ENCODE measurements around the gene HSPA14. TPM values are rescaled to one million over a fixed set of nuclear protein-coding genes. Genes with fewer than 3 reads are reported as not detected.

The HSPA14 gene
- total RNA-seq, 1 donor from 2014 or later, result 9.7 TPM

GRCh38 chr10:14820775-14821154, 17.3 kb upstream of the HSPA14 start:
- Histone ChIP-seq H3K36me3 (ENCODE audit: control insufficient read depth, insufficient read depth, low read length) (no peaks in the 10 kb centered on the region), H3K27me3 (ENCODE audit: control insufficient read depth, insufficient read depth, low read length) (no peaks in the 10 kb centered on the region), H3K4me3 (ENCODE audit: low read depth, low read length) (no peak overlapping the region)
- TF ChIP-seq CTCF (IDR thresholded peaks at IDR 0.05; ENCODE audit: insufficient read depth, low read length, poor library complexity, severe bottlenecking), result no peak
- no peak for DNase-seq (ENCODE audit: low read depth)

GRCh38 chr10:14821635-14822375, 16.3 kb upstream of the HSPA14 start:
- Histone ChIP-seq H3K27me3 (ENCODE audit: control insufficient read depth, insufficient read depth, low read length) (peaks cover 2% of the 10 kb centered on the region), H3K36me3 (ENCODE audit: control insufficient read depth, insufficient read depth, low read length) (no peaks in the 10 kb centered on the region), H3K4me3 (ENCODE audit: low read depth, low read length) (no peak overlapping the region)
- no peak for DNase-seq (ENCODE audit: low read depth)
- TF ChIP-seq CTCF (IDR thresholded peaks at IDR 0.05; ENCODE audit: insufficient read depth, low read length, poor library complexity, severe bottlenecking), result no peak

GRCh38 chr10:14822879-14823755, 15.0 kb upstream of the HSPA14 start:
- H3K36me3 ChIP-seq (ENCODE audit: control insufficient read depth, insufficient read depth, low read length), result no peaks in the 10 kb centered on the region
- no peak for DNase-seq (ENCODE audit: low read depth)
- no peak overlapping the region for H3K4me3 ChIP-seq (ENCODE audit: low read depth, low read length)
- H3K27me3 ChIP-seq (ENCODE audit: control insufficient read depth, insufficient read depth, low read length), result peaks cover 2% of the 10 kb centered on the region
- peak; percentile 81 for TF ChIP-seq CTCF (IDR thresholded peaks at IDR 0.05; ENCODE audit: insufficient read depth, low read length, poor library complexity, severe bottlenecking)

GRCh38 chr10:14823966-14824365, 14.1 kb upstream of the HSPA14 start:
- H3K4me3 ChIP-seq (ENCODE audit: low read depth, low read length), result no peak overlapping the region
- no peaks in the 10 kb centered on the region for H3K36me3 ChIP-seq (ENCODE audit: control insufficient read depth, insufficient read depth, low read length)
- H3K27me3 ChIP-seq (ENCODE audit: control insufficient read depth, insufficient read depth, low read length), result peaks cover 2% of the 10 kb centered on the region
- DNase-seq (ENCODE audit: low read depth), result no peak
- TF ChIP-seq CTCF (IDR thresholded peaks at IDR 0.05; ENCODE audit: insufficient read depth, low read length, poor library complexity, severe bottlenecking), result no peak

GRCh38 chr10:14826076-14826829, 11.9 kb upstream of the HSPA14 start:
- H3K27me3 ChIP-seq (ENCODE audit: control insufficient read depth, insufficient read depth, low read length), result peaks cover 2% of the 10 kb centered on the region
- no peak for TF ChIP-seq CTCF (IDR thresholded peaks at IDR 0.05; ENCODE audit: insufficient read depth, low read length, poor library complexity, severe bottlenecking)
- H3K36me3 ChIP-seq (ENCODE audit: control insufficient read depth, insufficient read depth, low read length), result no peaks in the 10 kb centered on the region
- no peak for DNase-seq (ENCODE audit: low read depth)
- H3K4me3 ChIP-seq (ENCODE audit: low read depth, low read length), result no peak overlapping the region
